Upper lobe of right lung (tissue), 1 donor: Measurements from ENCODE around the gene FAM83F. TPM values are rescaled to one million over a fixed set of nuclear protein-coding genes. Genes with fewer than 3 reads are reported as not detected.
A peak's percentile ranks its signal among the peaks of the same experiment; 100 is the strongest.

Experiments used
- ATAC-seq: fragments of 200-7000 bp; cut with Tn5 transposase; one replicate; pipeline ENCODE4 v1.9.1; 2020; ENCODE audit warnings: mild to moderate bottlenecking, moderate library complexity
- DNase-seq: peaks from one replicate; pipeline ENCODE4 v3.0.0-alpha.2; 2020
- H3K27ac ChIP-seq: fragments of 200-600 bp; one replicate; pipeline ENCODE4 v1.8.0; 2022
- H3K27me3 ChIP-seq: fragments of 200-600 bp; one replicate; pipeline ENCODE4 v1.8.0; 2022; ENCODE audit warnings: mild to moderate bottlenecking
- H3K36me3 ChIP-seq: fragments of 200-600 bp; one replicate; pipeline ENCODE4 v1.8.0; 2022
- H3K4me1 ChIP-seq: fragments of 200-600 bp; one replicate; pipeline ENCODE4 v1.8.0; 2022
- H3K4me3 ChIP-seq: fragments of 200-600 bp; one replicate; pipeline ENCODE4 v1.8.0; 2022; ENCODE audit warnings: mild to moderate bottlenecking
- H3K9me3 ChIP-seq: fragments of 200-600 bp; one replicate; pipeline ENCODE4 v1.8.0; 2022
- CTCF ChIP-seq: fragments of 200-600 bp; IDR thresholded peaks from one replicate; pipeline ENCODE4 v1.8.0; 2022; ENCODE audit warnings: antibody characterized with exemption
- intact Hi-C: fragments of 100-400 bp; cut with DNase I; formaldehyde crosslinking; loops from one replicate; pipeline ENCODE4 v1.11.0; 2022
- total RNA-seq: library from RNA; stranded (reverse); fragmentation: NEBNext Ultra II Directional; extraction: Animal tissue kit (Norgen Biotek cat#: 25700); gene quantifications from one replicate; pipeline ENCODE4 v1.2.1, GENCODE V29; 2021
- donor health status: DM: no; HTN: yes; CAD: no; lungs with severe emphysema.

FAM83F gene
- total RNA-seq, 1 donor from 2014 or later, result 0.35 TPM

GRCh38 chr22:40056154-40056553 lies 61.4 kb downstream of the FAM83F start:
- H3K27ac ChIP-seq, result no peak overlapping the region
- intact Hi-C loops, result no loop called here
- TF ChIP-seq CTCF, result no peak
- DNase-seq (no peak), ATAC-seq (no peak)
- no peaks in the 10 kb centered on the region for H3K36me3 ChIP-seq
- H3K9me3 ChIP-seq, result no peaks in the 10 kb centered on the region
- peaks cover 11% of the 10 kb centered on the region for H3K4me1 ChIP-seq
- no peak overlapping the region for H3K4me3 ChIP-seq
- H3K27me3 ChIP-seq, result no peaks in the 10 kb centered on the region

- Histone ChIP-seq H3K4me1 (peaks cover 11% of the 10 kb centered on the region), H3K27me3 (no peaks in the 10 kb centered on the region), H3K4me3 (no peak overlapping the region), H3K36me3 (no peaks in the 10 kb centered on the region), H3K27ac (no peak overlapping the region), H3K9me3 (no peaks in the 10 kb centered on the region)
- no peak for ATAC-seq
- no peak for TF ChIP-seq CTCF
- DNase-seq, result no peak
- intact Hi-C loops, result no loop called here
Measured at GRCh38 chr22:40056559-40056958, 61.8 kb downstream of the FAM83F start.

- no peaks in the 10 kb centered on the region for H3K36me3 ChIP-seq
- no peak for TF ChIP-seq CTCF
- no peak overlapping the region for H3K27ac ChIP-seq
- H3K4me3 ChIP-seq, result no peak overlapping the region
- peaks cover 11% of the 10 kb centered on the region for H3K4me1 ChIP-seq
- intact Hi-C loops, result no loop called here
- DNase-seq (no peak), ATAC-seq (no peak)
- H3K27me3 ChIP-seq, result no peaks in the 10 kb centered on the region
- H3K9me3 ChIP-seq, result no peaks in the 10 kb centered on the region
Measured at GRCh38 chr22:40057652-40058051, 62.9 kb downstream of the FAM83F start.

- Histone ChIP-seq H3K4me1 (peaks cover 11% of the 10 kb centered on the region), H3K27ac (no peak overlapping the region), H3K9me3 (no peaks in the 10 kb centered on the region), H3K36me3 (no peaks in the 10 kb centered on the region), H3K4me3 (no peak overlapping the region), H3K27me3 (no peaks in the 10 kb centered on the region)
- DNase-seq (no peak), ATAC-seq (peak; percentile 36)
- intact Hi-C loops, result no loop called here
- no peak for TF ChIP-seq CTCF
Measured at GRCh38 chr22:40058265-40058664, 63.5 kb downstream of the FAM83F start.

- Histone ChIP-seq H3K4me1 (peaks cover 5% of the 10 kb centered on the region), H3K27me3 (no peaks in the 10 kb centered on the region), H3K4me3 (no peak overlapping the region), H3K9me3 (no peaks in the 10 kb centered on the region), H3K27ac (no peak overlapping the region), H3K36me3 (no peaks in the 10 kb centered on the region)
- intact Hi-C loops, result no loop called here
- TF ChIP-seq CTCF, result no peak
- no peak for DNase-seq
- no peak for ATAC-seq
Measured at GRCh38 chr22:40065981-40066380, 71.2 kb downstream of the FAM83F start.

- H3K4me3 ChIP-seq, result no peak overlapping the region
- no peaks in the 10 kb centered on the region for H3K36me3 ChIP-seq
- ATAC-seq (no peak), DNase-seq (no peak)
- H3K4me1 ChIP-seq, result peaks cover 14% of the 10 kb centered on the region
- H3K9me3 ChIP-seq, result no peaks in the 10 kb centered on the region
- TF ChIP-seq CTCF, result no peak
- intact Hi-C loops, result no loop called here
- H3K27me3 ChIP-seq, result no peaks in the 10 kb centered on the region
- no peak overlapping the region for H3K27ac ChIP-seq
Measured at GRCh38 chr22:40067639-40068038, 72.9 kb downstream of the FAM83F start.
